ENCODE measurements around the gene C19orf53.
A peak's percentile ranks its signal among the peaks of the same experiment; 100 is the strongest.

C19orf53 gene

GRCh38 chr19:13774217-13775191 is at the start of gene C19orf53:
Gene C19orf53 (plus strand): TSS chr19:13774456. CDS start chr19:13774478, 22 bp downstream.
- TF ChIP-seq POLR2AphosphoS5 (IDR thresholded peaks at IDR 0.05; ENCODE audit: borderline replicate concordance, low read depth, low read length) (peak; percentile 98), FOXP2 (optimal IDR thresholded peaks at IDR 0.05; ENCODE audit: control extremely low read depth, extremely low read length, insufficient read depth) (no peak)
- Histone ChIP-seq H3K9me3 (ENCODE audit: low read depth, low read length) (no peaks in the 10 kb centered on the region), H3K36me3 (ENCODE audit: insufficient read depth, low read length) (peaks cover 37% of the 10 kb centered on the region), H3K4me3 (peak within 1 kb of the TSS; percentile 90), H3K27ac (peak within 1 kb of the TSS; percentile 65; the same call in 1 of the 2 replicates), H3K9ac (ENCODE audit: insufficient read length) (peak within 1 kb of the TSS; percentile 93)
- DNase-seq (ENCODE audit: low read depth, low spot score) = peak; percentile 60

DNA sequence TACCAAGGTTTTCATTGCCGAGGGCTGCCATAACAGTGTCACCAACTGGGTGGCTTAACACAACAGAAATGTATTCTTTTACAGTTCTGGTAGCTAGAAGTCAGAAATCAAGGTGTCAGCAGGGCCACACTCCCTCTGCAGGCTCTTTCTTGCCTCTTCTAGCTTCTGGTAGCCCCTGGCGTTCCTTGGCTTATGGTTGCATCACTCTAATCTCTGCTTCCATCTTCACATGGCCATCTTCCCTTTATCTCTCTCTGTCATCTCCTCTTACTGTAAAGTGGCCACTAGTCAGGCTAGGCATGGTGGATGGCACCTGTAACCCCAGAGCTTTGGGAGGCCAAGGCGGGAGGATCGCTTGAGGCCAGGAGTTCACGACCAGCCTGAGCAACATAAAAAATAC is 47.9 kb upstream of the C19orf53 start:
- no peak overlapping the region for H3K27ac ChIP-seq
- H3K36me3 ChIP-seq (ENCODE audit: insufficient read depth, low read length) = no peaks in the 10 kb centered on the region
- no peak overlapping the region for H3K9ac ChIP-seq (ENCODE audit: insufficient read length)
- H3K9me3 ChIP-seq (ENCODE audit: low read depth, low read length) = no peaks in the 10 kb centered on the region
- H3K4me3 ChIP-seq = no peak overlapping the region
- no peak for DNase-seq (ENCODE audit: low read depth, low spot score)
- TF ChIP-seq FOXP2 (optimal IDR thresholded peaks at IDR 0.05; ENCODE audit: control extremely low read depth, extremely low read length, insufficient read depth) (no peak), POLR2AphosphoS5 (IDR thresholded peaks at IDR 0.05; ENCODE audit: borderline replicate concordance, low read depth, low read length) (no peak), EZH2 (IDR thresholded peaks at IDR 0.05) (no peak)

DNA sequence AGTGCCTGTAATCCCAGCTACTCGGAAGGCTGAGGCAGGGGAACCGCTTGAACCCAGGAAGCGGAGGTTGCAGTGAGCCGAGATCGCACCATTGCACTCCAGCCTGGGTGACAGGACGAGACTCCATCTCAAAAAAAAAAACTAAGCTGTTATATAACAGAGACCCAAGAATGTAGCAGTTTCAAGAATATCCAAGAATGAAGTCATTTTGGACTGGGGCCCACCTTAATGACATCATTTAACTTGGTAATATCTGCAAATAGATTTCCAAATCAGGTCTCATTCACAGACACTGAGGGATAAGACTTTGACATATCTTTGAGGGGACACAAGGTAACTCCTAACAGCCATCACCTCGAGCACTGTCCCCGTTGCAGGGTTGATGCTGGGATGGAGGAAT is 46.5 kb upstream of the C19orf53 start:
- Histone ChIP-seq H3K27ac (no peak overlapping the region), H3K9ac (ENCODE audit: insufficient read length) (no peak overlapping the region), H3K9me3 (ENCODE audit: low read depth, low read length) (no peaks in the 10 kb centered on the region), H3K4me3 (no peak overlapping the region), H3K36me3 (ENCODE audit: insufficient read depth, low read length) (no peaks in the 10 kb centered on the region)
- no peak for DNase-seq (ENCODE audit: low read depth, low spot score)
- TF ChIP-seq EZH2 (IDR thresholded peaks at IDR 0.05) = no peak
- TF ChIP-seq FOXP2 (optimal IDR thresholded peaks at IDR 0.05; ENCODE audit: control extremely low read depth, extremely low read length, insufficient read depth) = no peak
- no peak for TF ChIP-seq POLR2AphosphoS5 (IDR thresholded peaks at IDR 0.05; ENCODE audit: borderline replicate concordance, low read depth, low read length)

DNA sequence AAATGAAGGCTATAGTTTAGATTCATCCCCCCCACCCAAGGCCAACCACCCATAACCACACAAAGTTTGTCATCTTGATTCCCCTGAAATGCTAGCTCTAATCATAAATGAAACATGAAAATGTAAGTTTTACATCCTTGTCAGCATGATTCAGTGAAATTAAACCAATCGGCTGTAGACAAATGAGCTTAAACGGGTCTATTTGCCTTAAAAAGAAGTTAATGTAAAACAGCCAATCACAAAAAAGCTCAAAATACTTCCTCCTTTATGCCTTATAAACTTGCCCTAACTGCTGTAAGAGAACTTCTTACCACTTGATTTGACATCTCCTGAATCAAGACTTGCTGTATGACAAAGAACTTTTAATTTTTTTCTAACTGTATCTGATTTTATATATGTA is 44.4 kb upstream of the C19orf53 start:
- no peak overlapping the region for H3K9ac ChIP-seq (ENCODE audit: insufficient read length)
- no peak overlapping the region for H3K27ac ChIP-seq
- no peaks in the 10 kb centered on the region for H3K9me3 ChIP-seq (ENCODE audit: low read depth, low read length)
- H3K4me3 ChIP-seq = no peak overlapping the region
- no peak for TF ChIP-seq FOXP2 (optimal IDR thresholded peaks at IDR 0.05; ENCODE audit: control extremely low read depth, extremely low read length, insufficient read depth)
- no peak for TF ChIP-seq EZH2 (IDR thresholded peaks at IDR 0.05)
- TF ChIP-seq POLR2AphosphoS5 (IDR thresholded peaks at IDR 0.05; ENCODE audit: borderline replicate concordance, low read depth, low read length) = no peak
- H3K36me3 ChIP-seq (ENCODE audit: insufficient read depth, low read length) = no peaks in the 10 kb centered on the region
- no peak for DNase-seq (ENCODE audit: low read depth, low spot score)

GRCh38 chr19:13731147-13731964 is 42.9 kb upstream of the C19orf53 start:
- DNase-seq (ENCODE audit: low read depth, low spot score) = peak; percentile 65
- no peaks in the 10 kb centered on the region for H3K36me3 ChIP-seq (ENCODE audit: insufficient read depth, low read length)
- H3K9ac ChIP-seq (ENCODE audit: insufficient read length) = peak overlapping the region; percentile 92
- peak overlapping the region; percentile 96 for H3K27ac ChIP-seq
- peak; percentile 92 for TF ChIP-seq POLR2AphosphoS5 (IDR thresholded peaks at IDR 0.05; ENCODE audit: borderline replicate concordance, low read depth, low read length)
- TF ChIP-seq EZH2 (IDR thresholded peaks at IDR 0.05) = no peak
- no peak for TF ChIP-seq FOXP2 (optimal IDR thresholded peaks at IDR 0.05; ENCODE audit: control extremely low read depth, extremely low read length, insufficient read depth)
- no peaks in the 10 kb centered on the region for H3K9me3 ChIP-seq (ENCODE audit: low read depth, low read length)
- H3K4me3 ChIP-seq = peak overlapping the region; percentile 89

- no peaks in the 10 kb centered on the region for H3K36me3 ChIP-seq (ENCODE audit: insufficient read depth, low read length)
- peak overlapping the region; percentile 92 for H3K9ac ChIP-seq (ENCODE audit: insufficient read length)
- H3K9me3 ChIP-seq (ENCODE audit: low read depth, low read length) = no peaks in the 10 kb centered on the region
- H3K4me3 ChIP-seq = peak overlapping the region; percentile 89
- no peak for TF ChIP-seq EZH2 (IDR thresholded peaks at IDR 0.05)
- TF ChIP-seq FOXP2 (optimal IDR thresholded peaks at IDR 0.05; ENCODE audit: control extremely low read depth, extremely low read length, insufficient read depth) = no peak
- no peak for TF ChIP-seq POLR2AphosphoS5 (IDR thresholded peaks at IDR 0.05; ENCODE audit: borderline replicate concordance, low read depth, low read length)
- DNase-seq (ENCODE audit: low read depth, low spot score) = no peak
- no peak overlapping the region for H3K27ac ChIP-seq
Measured at GRCh38 chr19:13732337-13732736, 41.9 kb upstream of the C19orf53 start.

DNA sequence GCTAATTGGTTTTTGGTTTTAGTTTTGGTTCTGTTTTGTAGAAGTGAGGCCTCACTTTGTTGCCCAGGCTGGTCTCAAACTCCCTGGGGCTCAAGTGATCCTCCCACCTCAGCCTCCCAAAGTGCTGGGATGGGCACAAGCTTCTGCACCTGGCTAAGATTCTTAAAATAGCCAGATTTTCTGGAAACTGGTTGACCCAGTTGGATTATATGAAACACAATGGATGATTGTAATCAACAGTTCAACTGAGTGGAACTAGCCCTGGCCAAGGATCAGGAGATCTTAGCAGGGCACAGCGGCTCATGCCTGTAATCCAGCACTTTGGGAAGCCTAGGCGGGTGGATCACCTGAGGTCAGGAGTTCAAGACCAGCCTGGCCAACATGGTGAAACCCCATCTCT is 39.5 kb upstream of the C19orf53 start:
- H3K27ac ChIP-seq = no peak overlapping the region
- H3K9ac ChIP-seq (ENCODE audit: insufficient read length) = no peak overlapping the region
- H3K9me3 ChIP-seq (ENCODE audit: low read depth, low read length) = no peaks in the 10 kb centered on the region
- DNase-seq (ENCODE audit: low read depth, low spot score) = no peak
- H3K36me3 ChIP-seq (ENCODE audit: insufficient read depth, low read length) = no peaks in the 10 kb centered on the region
- TF ChIP-seq EZH2 (IDR thresholded peaks at IDR 0.05) (no peak), POLR2AphosphoS5 (IDR thresholded peaks at IDR 0.05; ENCODE audit: borderline replicate concordance, low read depth, low read length) (no peak), FOXP2 (optimal IDR thresholded peaks at IDR 0.05; ENCODE audit: control extremely low read depth, extremely low read length, insufficient read depth) (no peak)
- no peak overlapping the region for H3K4me3 ChIP-seq

- no peak for DNase-seq (ENCODE audit: low read depth, low spot score)
- TF ChIP-seq EZH2 (IDR thresholded peaks at IDR 0.05) = no peak
- TF ChIP-seq FOXP2 (optimal IDR thresholded peaks at IDR 0.05; ENCODE audit: control extremely low read depth, extremely low read length, insufficient read depth) = no peak
- TF ChIP-seq POLR2AphosphoS5 (IDR thresholded peaks at IDR 0.05; ENCODE audit: borderline replicate concordance, low read depth, low read length) = no peak
Measured at GRCh38 chr19:13738073-13738472, 36.2 kb upstream of the C19orf53 start.

More at GRCh38 chr19:13738073-13738472, 36.2 kb upstream of the C19orf53 start:
- Histone ChIP-seq H3K9ac (ENCODE audit: insufficient read length) (no peak overlapping the region), H3K36me3 (ENCODE audit: insufficient read depth, low read length) (no peaks in the 10 kb centered on the region), H3K27ac (no peak overlapping the region), H3K9me3 (ENCODE audit: low read depth, low read length) (no peaks in the 10 kb centered on the region), H3K4me3 (no peak overlapping the region)

Measured in SK-N-MC (cell line).